Measurements from ENCODE around the gene KXD1. TPM values are rescaled to one million over a fixed set of nuclear protein-coding genes. Genes with fewer than 3 reads are reported as not detected.
"Not testable (repeated sequence)": the region's sequence is repeated elsewhere in the genome, so short reads cannot be mapped to it uniquely, and the experiment has no call there.

The KXD1 gene
- total RNA-seq, 1 donor from 2014 or later, result 121 TPM

- peak within 1 kb of the TSS; percentile 100 for H3K4me3 ChIP-seq (ENCODE audit: low read depth, low read length)
- no peak for DNase-seq (ENCODE audit: low read depth)
- H3K27me3 ChIP-seq (ENCODE audit: control insufficient read depth, insufficient read depth, low read length), result no peaks in the 10 kb centered on the region
- TF ChIP-seq CTCF (IDR thresholded peaks at IDR 0.05; ENCODE audit: insufficient read depth, low read length, poor library complexity, severe bottlenecking), result no peak
- H3K36me3 ChIP-seq (ENCODE audit: control insufficient read depth, insufficient read depth, low read length), result no peaks in the 10 kb centered on the region
Measured at GRCh38 chr19:18521692-18522123, 36.0 kb upstream of the KXD1 start, which contains the start of gene ELL. ELL (minus strand) TSS chr19:18522070; CDS start chr19:18522055, 15 bp downstream.

GRCh38 chr19:18522124-18522861, 35.4 kb upstream of the KXD1 start:
- peak; percentile 98 for DNase-seq (ENCODE audit: low read depth)
- Histone ChIP-seq H3K27me3 (ENCODE audit: control insufficient read depth, insufficient read depth, low read length) (no peaks in the 10 kb centered on the region), H3K36me3 (ENCODE audit: control insufficient read depth, insufficient read depth, low read length) (no peaks in the 10 kb centered on the region), H3K4me3 (ENCODE audit: low read depth, low read length) (peak overlapping the region; percentile 100)
- no peak for TF ChIP-seq CTCF (IDR thresholded peaks at IDR 0.05; ENCODE audit: insufficient read depth, low read length, poor library complexity, severe bottlenecking)

DNA sequence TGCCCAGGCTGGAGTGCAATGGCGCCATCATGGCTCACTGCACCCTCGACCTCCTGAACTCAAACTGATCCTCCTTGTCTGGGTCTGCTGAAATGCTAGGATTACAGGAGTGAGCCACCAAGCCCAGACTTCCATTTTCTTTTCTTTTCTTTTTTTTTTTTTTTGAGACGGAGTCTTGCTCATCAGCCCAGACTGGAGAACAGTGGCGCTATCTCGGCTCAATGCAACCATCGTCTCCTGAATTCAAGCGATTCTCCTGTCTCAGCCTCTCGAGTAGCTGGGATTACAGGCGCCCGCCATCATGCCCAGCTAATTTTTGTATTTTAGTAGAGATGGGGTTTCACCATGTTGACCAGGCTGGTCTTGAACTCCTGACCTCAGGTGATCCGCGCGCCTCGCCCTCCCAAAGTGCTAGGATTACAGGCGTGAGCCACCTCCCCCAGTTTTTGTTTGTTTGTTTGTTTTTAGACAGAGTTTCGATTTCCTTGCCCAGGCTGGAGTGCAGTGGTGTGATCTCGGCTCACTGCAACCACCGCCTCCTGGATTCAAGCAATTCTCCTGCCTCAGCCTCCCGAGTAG, 34.7 kb upstream of the KXD1 start:
- not testable (repeated sequence) for H3K27me3 ChIP-seq (ENCODE audit: control insufficient read depth, insufficient read depth, low read length); DNase-seq (ENCODE audit: low read depth); H3K36me3 ChIP-seq (ENCODE audit: control insufficient read depth, insufficient read depth, low read length); H3K4me3 ChIP-seq (ENCODE audit: low read depth, low read length)

DNA sequence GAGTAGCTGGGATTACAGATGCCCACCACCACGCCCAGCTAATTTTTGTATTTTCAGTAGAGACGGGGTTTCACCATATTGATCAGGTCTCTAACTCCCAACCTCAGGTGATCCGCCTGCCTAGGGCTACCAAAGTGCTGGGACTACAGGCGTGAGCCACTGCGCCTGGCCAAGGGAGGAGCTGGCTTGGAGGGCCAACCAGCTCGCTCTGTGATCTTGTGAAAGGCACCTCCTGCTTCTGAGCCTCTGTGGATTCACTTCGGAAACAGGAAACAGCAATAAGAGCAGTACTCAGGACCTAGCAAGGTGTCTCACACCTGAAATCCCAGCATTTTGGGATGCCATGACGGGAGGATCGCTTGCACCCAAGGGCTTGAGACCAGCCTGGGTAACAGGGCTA, 33.8 kb upstream of the KXD1 start:
- no peaks in the 10 kb centered on the region for H3K27me3 ChIP-seq (ENCODE audit: control insufficient read depth, insufficient read depth, low read length)
- TF ChIP-seq CTCF (IDR thresholded peaks at IDR 0.05; ENCODE audit: insufficient read depth, low read length, poor library complexity, severe bottlenecking), result no peak
- no peaks in the 10 kb centered on the region for H3K36me3 ChIP-seq (ENCODE audit: control insufficient read depth, insufficient read depth, low read length)
- H3K4me3 ChIP-seq (ENCODE audit: low read depth, low read length), result no peak overlapping the region
- DNase-seq (ENCODE audit: low read depth), result no peak

GRCh38 chr19:18526316-18526715, 31.4 kb upstream of the KXD1 start:
- Histone ChIP-seq H3K27me3 (ENCODE audit: control insufficient read depth, insufficient read depth, low read length) (no peaks in the 10 kb centered on the region), H3K4me3 (ENCODE audit: low read depth, low read length) (no peak overlapping the region), H3K36me3 (ENCODE audit: control insufficient read depth, insufficient read depth, low read length) (no peaks in the 10 kb centered on the region)
- DNase-seq (ENCODE audit: low read depth), result no peak
- TF ChIP-seq CTCF (IDR thresholded peaks at IDR 0.05; ENCODE audit: insufficient read depth, low read length, poor library complexity, severe bottlenecking), result no peak

- H3K27me3 ChIP-seq (ENCODE audit: control insufficient read depth, insufficient read depth, low read length), result no peaks in the 10 kb centered on the region
- no peak for DNase-seq (ENCODE audit: low read depth)
- peaks cover 2% of the 10 kb centered on the region for H3K36me3 ChIP-seq (ENCODE audit: control insufficient read depth, insufficient read depth, low read length)
- TF ChIP-seq CTCF (IDR thresholded peaks at IDR 0.05; ENCODE audit: insufficient read depth, low read length, poor library complexity, severe bottlenecking), result no peak
- no peak overlapping the region for H3K4me3 ChIP-seq (ENCODE audit: low read depth, low read length)
Measured at GRCh38 chr19:18529782-18530181, 27.9 kb upstream of the KXD1 start.

Measured in kidney epithelial cell (primary cell).